SH-SY5Y (cell line): ENCODE results near the gene DDX39A.

ENCODE experiments used
- GATA2 ChIP-seq: IDR thresholded peaks from 2 replicates; pipeline ENCODE4 v1.6.1; 2011; ENCODE audit warnings: mild to moderate bottlenecking, low read depth, low read length
- GATA3 ChIP-seq: IDR thresholded peaks from 2 replicates; pipeline ENCODE4 v1.6.1; 2011; ENCODE audit warnings: low read depth, mild to moderate bottlenecking, low read length, moderate library complexity

- TF ChIP-seq GATA2 (no peak), GATA3 (no peak)
Measured at GRCh38 chr19:14459703-14460102, 40.6 kb upstream of the DDX39A start.
